VCaP (cell line): Measurements from ENCODE around the gene BFSP2.
"Not testable (repeated sequence)": the region's sequence is repeated elsewhere in the genome, so short reads cannot be mapped to it uniquely, and the experiment has no call there.

Source experiments
- H3K27ac ChIP-seq: fragments of 450-650 bp; 2 replicates; pipeline ENCODE4 v1.5.1; 2017
- CTCF ChIP-seq: fragments of 450-650 bp; conservative IDR thresholded peaks from 2 replicates; pipeline ENCODE4 v1.5.1; 2017; ENCODE audit warnings: mild to moderate bottlenecking, moderate library complexity

BFSP2 gene

GRCh38 chr3:133468251-133468721 is 68.4 kb downstream of the BFSP2 start:
- no peak for TF ChIP-seq CTCF
- H3K27ac ChIP-seq = no peak overlapping the region

- H3K27ac ChIP-seq = no peak overlapping the region
- TF ChIP-seq CTCF = no peak
Observed at GRCh38 chr3:133469140-133469731, 69.4 kb downstream of the BFSP2 start.

- TF ChIP-seq CTCF = no peak
- no peak overlapping the region for H3K27ac ChIP-seq
Observed at GRCh38 chr3:133472242-133472641, 72.4 kb downstream of the BFSP2 start.

- no peak for TF ChIP-seq CTCF
- no peak overlapping the region for H3K27ac ChIP-seq
Observed at GRCh38 chr3:133472889-133473288, 73.0 kb downstream of the BFSP2 start.

GRCh38 chr3:133473472-133474191 is 73.8 kb downstream of the BFSP2 start:
- H3K27ac ChIP-seq = not testable (repeated sequence)

- TF ChIP-seq CTCF = no peak
- no peak overlapping the region for H3K27ac ChIP-seq
Observed at GRCh38 chr3:133474251-133474801, 74.5 kb downstream of the BFSP2 start.

- no peak for TF ChIP-seq CTCF
- H3K27ac ChIP-seq = no peak overlapping the region
Observed at GRCh38 chr3:133474817-133475216, 75.0 kb downstream of the BFSP2 start.
